Dermis blood vessel endothelial cell (primary cell): ENCODE measurements around the gene OR1D5. TPM values are rescaled to one million over a fixed set of nuclear protein-coding genes. Genes with fewer than 3 reads are reported as not detected.
"Not testable (repeated sequence)": the region's sequence is repeated elsewhere in the genome, so short reads cannot be mapped to it uniquely, and the experiment has no call there.

Source experiments
- DNase-seq: peaks from one replicate; pipeline ENCODE4 v3.0.0; 2010
- total RNA-seq: library from RNA; depleted of rRNA; stranded (reverse); fragments of >200 nt; gene quantifications from 2 replicates; pipeline ENCODE4 v1.2.3, GENCODE V29; 2014

Gene OR1D5, protein sequence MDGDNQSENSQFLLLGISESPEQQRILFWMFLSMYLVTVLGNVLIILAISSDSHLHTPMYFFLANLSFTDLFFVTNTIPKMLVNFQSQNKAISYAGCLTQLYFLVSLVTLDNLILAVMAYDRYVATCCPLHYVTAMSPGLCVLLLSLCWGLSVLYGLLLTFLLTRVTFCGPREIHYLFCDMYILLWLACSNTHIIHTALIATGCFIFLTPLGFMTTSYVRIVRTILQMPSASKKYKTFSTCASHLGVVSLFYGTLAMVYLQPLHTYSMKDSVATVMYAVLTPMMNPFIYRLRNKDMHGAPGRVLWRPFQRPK
- total RNA-seq, result not detected in 2 replicates

GRCh38 chr17:3063507-3063906 is at the start of gene OR1D5:
OR1D5 (minus strand) TSS chr17:3063607; CDS start chr17:3063607, 0 bp downstream.
- not testable (repeated sequence) for DNase-seq

GRCh38 chr17:3104322-3104721 is 40.9 kb upstream of the OR1D5 start, which contains the start of gene OR1D2:
OR1D2 (minus strand) TSS chr17:3104422; CDS start chr17:3092996, 11,426 bp downstream.
- DNase-seq, result no peak

DNA sequence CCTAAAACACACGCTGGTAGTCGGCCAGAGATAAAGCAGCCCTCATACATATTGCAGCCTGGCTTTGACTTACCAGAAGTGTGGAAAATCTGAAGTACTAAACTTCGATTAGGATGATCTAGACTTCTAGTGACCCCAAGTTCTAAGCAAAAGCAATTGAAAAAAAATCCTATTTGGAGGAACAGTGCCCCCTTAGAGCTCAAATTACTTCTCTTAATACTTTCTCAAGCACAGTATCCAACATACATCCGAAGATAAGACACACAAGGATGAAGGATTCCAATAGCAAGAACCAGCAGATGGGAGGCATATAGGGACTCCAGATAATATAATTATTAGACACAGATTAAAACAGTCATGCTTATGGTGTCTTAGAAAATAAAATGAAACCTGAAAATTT is 10.4 kb upstream of the OR1D5 start:
- not testable (repeated sequence) for DNase-seq

DNA sequence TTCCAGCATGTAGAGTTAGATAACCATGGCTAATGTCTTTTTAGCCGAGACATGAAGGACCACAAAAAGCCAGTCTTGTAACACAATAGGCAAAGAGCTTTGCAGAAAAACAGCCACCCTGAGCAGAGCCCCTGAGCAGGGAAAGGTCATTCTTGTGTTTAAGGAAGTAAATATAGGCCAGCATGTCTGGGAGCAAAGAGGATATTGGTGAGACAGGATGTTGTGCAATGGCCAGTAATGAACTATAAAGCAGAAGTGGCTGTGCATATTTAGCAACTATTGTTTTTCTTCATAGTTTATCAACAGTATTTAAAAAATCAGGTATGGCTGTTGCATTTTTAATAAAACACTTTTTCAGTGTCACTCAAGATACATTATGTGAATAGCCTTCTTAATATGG is 1.8 kb upstream of the OR1D5 start:
- DNase-seq, result peak; percentile 45

- DNase-seq, result not testable (repeated sequence)
Measured at GRCh38 chr17:3062824-3063377, 506 bp downstream of the OR1D5 start.

DNA sequence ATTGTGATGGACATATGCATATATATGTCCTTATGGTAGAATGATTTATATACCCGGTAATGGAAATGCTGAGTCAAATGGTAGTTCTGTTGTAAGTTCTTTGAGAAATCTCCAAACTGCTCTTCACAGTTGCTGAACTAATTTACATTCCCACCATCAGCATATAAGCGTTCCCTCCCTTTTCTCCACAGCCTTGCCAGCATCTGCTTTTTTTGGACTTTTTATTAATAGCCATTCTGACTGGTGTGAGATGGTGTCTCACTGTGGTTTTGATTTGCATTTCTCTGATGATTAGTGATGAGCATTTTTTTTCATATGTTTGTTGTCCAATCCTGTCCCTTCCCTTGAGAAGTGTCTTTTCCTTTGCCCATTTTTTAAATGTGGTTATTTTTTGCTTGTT is 8.5 kb downstream of the OR1D5 start:
- not testable (repeated sequence) for DNase-seq

GRCh38 chr17:3049705-3050295 is 13.6 kb downstream of the OR1D5 start:
- no peak for DNase-seq

DNA sequence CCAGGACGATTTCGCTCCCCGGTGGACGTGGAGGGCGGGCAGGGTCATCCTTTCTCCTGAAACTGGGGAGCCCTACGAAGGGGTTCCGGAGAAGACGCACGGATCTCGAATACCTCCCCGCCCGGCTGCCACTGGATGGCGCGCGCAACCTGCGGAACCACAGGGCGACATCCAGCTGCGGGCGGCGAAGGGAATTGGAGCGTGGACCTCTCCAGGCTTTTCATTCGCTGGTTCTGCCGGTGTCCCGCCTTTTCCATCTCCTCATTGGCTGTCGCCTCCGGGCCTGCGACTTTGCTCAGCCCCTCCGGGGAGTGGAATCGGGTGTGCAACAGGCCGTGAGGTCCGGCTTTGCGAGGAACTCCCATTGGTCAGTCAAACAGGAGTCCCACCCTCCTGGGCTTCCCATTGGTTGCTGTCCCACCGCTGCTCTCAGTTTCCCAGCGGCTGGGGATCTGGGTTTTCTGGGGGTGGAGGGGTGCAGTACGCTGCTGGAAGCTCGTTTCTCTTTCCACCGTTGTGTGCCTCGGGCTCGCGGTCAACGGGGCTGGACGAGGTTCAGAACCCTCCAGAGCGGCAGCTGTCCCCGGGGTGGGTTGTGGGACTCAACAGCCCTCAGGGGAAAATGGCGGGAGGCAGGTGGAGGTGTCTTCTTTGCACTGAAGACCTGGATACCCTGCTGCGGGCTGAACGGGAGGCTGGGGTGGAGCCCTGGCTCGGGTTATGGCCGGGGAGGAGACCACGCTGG is 14.5 kb downstream of the OR1D5 start:
- DNase-seq, result peak; percentile 99

DNA sequence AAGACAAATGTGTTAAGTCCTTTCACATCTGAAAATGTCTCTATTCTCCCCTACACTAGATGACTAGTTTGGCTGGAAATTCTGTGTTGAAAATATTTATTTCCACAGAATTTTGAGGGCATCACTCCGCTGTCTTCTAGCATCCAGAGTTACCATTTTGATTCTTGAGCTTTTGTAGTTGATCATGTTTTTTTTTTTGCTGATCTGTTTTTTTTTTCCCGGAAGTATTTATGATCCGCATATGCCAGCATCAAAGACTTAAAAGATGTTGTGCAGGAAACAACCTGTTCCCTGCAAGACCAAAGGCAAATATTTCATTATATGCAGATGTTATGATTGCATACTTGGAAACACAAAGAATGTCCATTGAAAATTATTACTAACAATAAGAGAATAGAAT is 16.7 kb downstream of the OR1D5 start:
- DNase-seq, result no peak

DNA sequence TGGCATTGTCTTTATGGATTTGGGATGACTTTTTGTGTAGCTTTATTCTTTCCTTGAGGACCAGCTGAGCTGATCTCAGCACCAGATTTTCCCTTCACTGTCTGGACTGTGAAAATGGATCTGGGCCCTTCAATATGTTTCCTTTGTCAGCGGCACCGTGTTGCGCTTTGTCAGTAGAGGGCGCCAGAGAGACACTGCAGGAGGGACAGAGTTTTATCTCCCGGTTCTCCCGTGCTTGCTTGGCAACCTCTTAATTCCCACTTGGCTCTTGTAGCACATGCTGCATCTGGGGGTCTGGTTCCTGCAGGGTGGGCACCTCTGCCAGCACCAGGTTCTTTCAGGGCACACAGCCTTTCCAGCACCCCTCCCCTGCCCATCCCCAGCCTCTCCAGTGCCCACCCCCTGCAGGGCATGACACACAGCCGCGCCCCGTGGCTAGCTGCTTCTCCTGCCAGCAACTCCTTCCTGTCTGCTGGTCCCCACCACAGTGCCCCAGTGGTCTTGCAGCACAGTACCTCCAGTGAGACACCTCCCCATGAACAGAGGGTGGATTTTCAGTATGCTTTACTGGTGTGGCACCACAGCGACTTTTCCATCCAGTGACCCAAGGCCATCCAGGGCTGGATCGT is 19.6 kb downstream of the OR1D5 start:
- DNase-seq, result no peak

GRCh38 chr17:3040882-3041281 is 22.5 kb downstream of the OR1D5 start:
- no peak for DNase-seq

DNA sequence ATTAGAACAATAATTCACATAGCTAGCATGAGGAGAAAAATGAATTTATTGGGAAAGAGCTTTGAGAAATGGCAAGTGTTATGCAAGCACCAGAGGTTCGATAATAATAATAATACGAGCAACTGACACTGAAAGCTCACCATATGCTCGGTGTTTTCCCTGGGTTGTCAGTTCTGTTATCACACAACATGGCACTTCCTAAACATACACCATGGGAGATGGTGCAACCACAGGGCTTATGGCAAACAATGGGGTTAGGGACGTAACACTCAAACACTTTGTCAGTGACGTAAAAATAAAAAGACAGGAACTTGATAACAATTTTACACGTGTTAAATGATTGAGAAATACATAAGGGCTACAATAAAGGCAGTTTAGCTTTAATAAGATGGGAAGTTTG is 23.7 kb downstream of the OR1D5 start:
- DNase-seq, result no peak

- DNase-seq, result no peak
Measured at GRCh38 chr17:3038941-3039340, 24.5 kb downstream of the OR1D5 start.

- no peak for DNase-seq
Measured at GRCh38 chr17:3037259-3037658, 26.1 kb downstream of the OR1D5 start.

- DNase-seq, result no peak
Measured at GRCh38 chr17:3036800-3037199, 26.6 kb downstream of the OR1D5 start.

DNA sequence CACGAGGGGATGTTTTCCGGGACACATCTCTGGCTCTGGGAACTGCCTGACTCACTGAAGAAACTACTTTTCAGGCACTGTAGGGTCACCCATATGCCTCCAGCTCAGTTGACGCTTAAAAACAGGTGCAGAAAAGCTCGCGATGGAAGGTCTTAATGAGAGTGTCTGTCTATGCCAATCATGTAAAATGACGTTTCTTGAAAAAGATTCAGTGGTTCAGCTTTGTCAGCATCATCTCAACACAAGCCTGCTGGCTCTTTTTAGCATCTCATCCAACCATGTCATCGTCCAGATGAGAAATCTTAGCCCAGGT is 27.5 kb downstream of the OR1D5 start:
- DNase-seq, result no peak

GRCh38 chr17:3035256-3035967 is 28.0 kb downstream of the OR1D5 start:
- no peak for DNase-seq

DNA sequence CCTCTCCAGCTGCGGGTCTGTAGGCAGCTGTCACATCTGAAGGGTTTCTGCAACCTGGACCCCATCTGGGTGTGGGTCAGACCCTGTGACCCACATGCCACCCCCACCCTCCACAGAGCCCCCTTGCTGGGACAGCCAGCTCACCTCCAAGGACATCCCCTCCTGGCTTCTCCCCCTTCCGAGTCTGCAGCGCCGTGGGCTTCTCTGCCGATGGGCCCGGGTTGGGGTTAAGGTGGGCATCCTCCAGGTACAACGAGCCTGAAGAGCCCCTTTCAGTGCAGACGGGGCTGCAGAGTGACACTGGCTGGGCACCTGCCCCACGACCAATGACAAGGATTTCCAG is 28.9 kb downstream of the OR1D5 start:
- no peak for DNase-seq

- no peak for DNase-seq
Measured at GRCh38 chr17:3033741-3034577, 29.4 kb downstream of the OR1D5 start.

- DNase-seq, result no peak
Measured at GRCh38 chr17:3033248-3033640, 30.2 kb downstream of the OR1D5 start.
